Effector memory CD4-positive, alpha-beta T cell (primary cell): ENCODE data around the gene ATRIP.
"Not testable (repeated sequence)": the region's sequence is repeated elsewhere in the genome, so short reads cannot be mapped to it uniquely, and the experiment has no call there.

Experiments
- DNase-seq, 3 donors: peaks; one replicate each; pipeline ENCODE4 v3.0.0-alpha.2; 2020
- H3K27ac ChIP-seq: 2 replicates; pipeline ENCODE4 v1.7.0; 2013; ENCODE audit warnings: mild to moderate bottlenecking, low read length, moderate library complexity; ENCODE audit not compliant: insufficient read depth, poor library complexity, severe bottlenecking
- H3K27me3 ChIP-seq: replicated peaks from 2 replicates; pipeline ENCODE4 v1.7.0; 2013; ENCODE audit warnings: mild to moderate bottlenecking, low read length; ENCODE audit not compliant: insufficient read depth, control insufficient read depth, poor library complexity, severe bottlenecking
- H3K36me3 ChIP-seq: 2 replicates; pipeline ENCODE4 v1.7.0; 2013; ENCODE audit warnings: mild to moderate bottlenecking, low read length, moderate library complexity; ENCODE audit not compliant: control insufficient read depth, insufficient read depth
- H3K4me1 ChIP-seq: 2 replicates; pipeline ENCODE4 v1.7.0; 2013; ENCODE audit warnings: low read length, mild to moderate bottlenecking; ENCODE audit not compliant: control insufficient read depth, insufficient read depth, poor library complexity, severe bottlenecking
- H3K4me3 ChIP-seq: 2 replicates; pipeline ENCODE4 v1.7.0; 2013; ENCODE audit warnings: low read length, low read depth, mild to moderate bottlenecking; ENCODE audit not compliant: insufficient read depth, poor library complexity, severe bottlenecking
- H3K9me3 ChIP-seq: 2 replicates; pipeline ENCODE4 v1.7.0; 2013; ENCODE audit warnings: mild to moderate bottlenecking, low read length, moderate library complexity; ENCODE audit not compliant: control insufficient read depth

The ATRIP gene

DNA sequence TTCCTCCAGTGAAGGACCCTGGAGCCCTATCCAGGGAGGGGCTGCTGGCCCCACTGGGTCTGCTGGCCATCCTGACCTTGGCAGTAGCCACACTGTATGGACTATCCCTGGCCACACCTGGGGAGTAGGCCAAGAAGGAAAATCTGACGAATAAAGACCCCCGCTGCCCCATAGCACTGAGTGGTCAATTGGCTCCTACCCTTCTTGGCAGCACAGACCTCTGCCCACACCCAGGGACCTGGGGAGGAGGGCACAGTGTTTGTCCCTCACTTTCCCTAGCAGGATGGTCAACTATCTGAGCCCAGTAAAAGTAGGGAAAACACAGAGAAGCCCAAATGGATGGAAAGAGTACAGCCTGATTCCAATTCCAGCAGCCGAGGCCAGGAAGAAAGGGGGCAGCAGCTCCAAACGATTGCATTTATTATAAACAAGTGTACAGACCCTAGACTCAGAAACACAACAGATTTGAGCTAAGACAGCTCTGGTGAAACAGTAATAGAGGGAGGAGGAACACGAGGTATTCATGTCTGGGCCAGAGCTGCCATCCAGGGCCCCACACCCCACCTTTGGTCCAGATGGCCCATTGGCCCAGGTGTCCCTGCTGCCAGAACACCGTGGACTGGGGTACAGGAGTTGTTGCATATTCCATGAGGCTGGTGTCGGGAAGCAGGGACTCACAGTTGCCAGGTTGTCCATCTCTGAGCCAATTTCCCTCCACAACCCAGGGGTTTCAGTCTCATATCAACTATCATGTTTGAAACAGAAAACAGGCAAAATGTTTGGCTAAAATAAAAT is 21.1 kb downstream of the ATRIP start:
- H3K9me3 ChIP-seq = no peaks in the 10 kb centered on the region
- H3K27me3 ChIP-seq = no peaks in the 10 kb centered on the region
- peak overlapping the region; percentile 68 for H3K4me3 ChIP-seq
- no peak for DNase-seq
- peaks cover 64% of the 10 kb centered on the region for H3K4me1 ChIP-seq
- peak overlapping the region; percentile 93 for H3K27ac ChIP-seq
- peaks cover 36% of the 10 kb centered on the region for H3K36me3 ChIP-seq

DNA sequence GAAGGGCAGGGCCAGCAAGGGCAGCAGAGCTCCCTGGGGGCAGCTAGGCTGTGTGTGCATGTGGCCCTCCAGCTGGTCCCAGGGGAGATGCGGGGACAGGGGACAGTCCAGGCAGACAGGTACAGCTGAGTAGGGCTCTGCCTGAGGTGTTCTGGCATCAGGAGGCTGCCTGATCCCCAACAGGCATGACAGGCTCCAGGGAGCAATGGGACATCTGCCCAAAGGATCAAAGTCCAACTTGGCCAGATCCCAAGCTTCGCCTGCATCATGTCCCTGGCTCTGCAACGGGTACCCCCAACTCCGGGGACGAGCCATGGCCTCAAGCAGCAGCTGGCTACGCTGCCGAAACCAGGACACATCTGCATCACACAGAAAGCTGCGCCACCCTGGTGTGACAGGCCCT is 21.8 kb downstream of the ATRIP start:
- H3K27ac ChIP-seq = peak overlapping the region; percentile 93
- H3K27me3 ChIP-seq = no peaks in the 10 kb centered on the region
- peaks cover 69% of the 10 kb centered on the region for H3K4me1 ChIP-seq
- DNase-seq = no peak
- no peak overlapping the region for H3K4me3 ChIP-seq
- peaks cover 36% of the 10 kb centered on the region for H3K36me3 ChIP-seq
- no peaks in the 10 kb centered on the region for H3K9me3 ChIP-seq

DNA sequence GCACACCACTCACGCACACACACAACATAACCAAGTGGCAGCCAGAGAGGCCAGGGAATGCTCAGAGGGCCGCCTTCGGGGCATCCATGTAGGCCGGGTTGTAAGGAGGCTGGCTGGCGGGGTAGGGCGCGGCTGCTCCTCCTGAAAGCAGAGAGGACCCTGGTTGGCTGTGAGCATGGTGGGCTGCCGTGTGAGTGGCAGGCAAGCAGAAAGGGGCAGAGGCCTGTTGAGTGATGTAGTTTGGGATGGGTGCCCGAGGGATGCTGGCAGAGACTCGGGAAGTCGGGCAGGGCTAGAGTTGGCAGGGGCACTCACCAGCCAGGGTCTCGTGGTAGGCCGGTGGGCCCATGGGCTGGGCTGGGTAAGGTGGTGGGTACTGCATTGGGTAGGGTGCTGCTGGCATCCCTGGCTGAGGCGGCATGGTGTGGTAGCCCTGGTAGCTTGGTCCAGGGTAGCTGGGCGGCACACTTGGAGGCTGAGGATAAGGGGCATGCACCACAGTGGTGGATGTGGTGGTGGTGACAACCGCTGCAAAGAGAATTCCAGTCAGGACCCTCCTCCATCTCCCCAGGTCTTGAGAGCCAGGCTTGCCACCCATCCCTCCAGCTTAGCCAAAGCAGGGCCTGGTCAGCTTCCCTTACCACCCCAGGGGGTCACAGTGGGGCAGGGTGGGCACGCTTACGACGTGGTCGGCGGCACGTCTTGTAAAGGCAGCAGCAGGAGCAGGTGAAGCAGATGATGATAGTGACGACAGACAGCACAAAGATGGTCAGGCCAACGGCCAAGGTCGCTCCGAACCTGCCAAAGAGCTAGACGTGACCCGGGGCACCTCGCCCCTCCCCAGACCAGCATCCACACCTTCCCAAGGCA is 22.7 kb downstream of the ATRIP start:
- Histone ChIP-seq H3K27me3 (no peaks in the 10 kb centered on the region), H3K9me3 (no peaks in the 10 kb centered on the region), H3K4me1 (peaks cover 71% of the 10 kb centered on the region), H3K27ac (peak overlapping the region; percentile 93), H3K36me3 (peaks cover 28% of the 10 kb centered on the region), H3K4me3 (no peak overlapping the region)
- no peak for DNase-seq

DNA sequence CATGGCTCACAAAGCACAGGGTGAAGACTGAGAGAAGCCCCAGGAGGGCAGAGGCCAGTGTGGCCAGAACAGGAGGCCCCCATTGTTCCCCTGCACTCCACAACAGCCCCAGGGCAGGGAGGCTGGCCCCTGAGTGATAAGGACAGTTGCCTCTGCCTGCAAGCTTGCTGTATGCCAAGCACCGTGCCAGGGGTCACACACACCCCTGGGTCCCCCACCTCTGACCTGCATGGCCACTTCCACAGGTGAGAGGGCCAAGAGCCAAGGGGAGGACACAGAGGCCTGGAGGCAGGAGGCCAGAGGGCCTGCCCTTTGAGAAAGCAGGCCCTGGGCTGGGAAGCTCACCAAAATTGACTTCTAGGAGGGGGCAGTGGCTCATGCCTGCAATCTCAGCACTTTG is 23.7 kb downstream of the ATRIP start:
- H3K36me3 ChIP-seq = peaks cover 28% of the 10 kb centered on the region
- no peak overlapping the region for H3K4me3 ChIP-seq
- DNase-seq = no peak
- peaks cover 75% of the 10 kb centered on the region for H3K4me1 ChIP-seq
- no peaks in the 10 kb centered on the region for H3K9me3 ChIP-seq
- no peaks in the 10 kb centered on the region for H3K27me3 ChIP-seq
- peak overlapping the region; percentile 40 for H3K27ac ChIP-seq

DNA sequence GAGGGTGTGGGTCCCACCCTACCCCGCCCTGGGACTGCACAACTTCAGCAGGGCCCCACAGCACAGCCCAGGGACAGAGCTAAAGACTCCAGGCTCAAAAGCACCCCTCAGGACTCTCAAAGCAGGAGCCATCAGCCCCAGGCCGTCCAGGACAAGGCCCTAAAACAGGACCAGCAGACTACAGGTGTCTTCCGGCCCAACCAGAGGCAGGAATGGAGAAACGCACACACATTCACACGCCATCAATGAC is 26.1 kb downstream of the ATRIP start:
- Histone ChIP-seq H3K9me3 (no peaks in the 10 kb centered on the region), H3K4me1 (peaks cover 65% of the 10 kb centered on the region), H3K27ac (peak overlapping the region; percentile 94), H3K4me3 (peak overlapping the region; percentile 52), H3K27me3 (no peaks in the 10 kb centered on the region), H3K36me3 (peaks cover 25% of the 10 kb centered on the region)
- no peak for DNase-seq

DNA sequence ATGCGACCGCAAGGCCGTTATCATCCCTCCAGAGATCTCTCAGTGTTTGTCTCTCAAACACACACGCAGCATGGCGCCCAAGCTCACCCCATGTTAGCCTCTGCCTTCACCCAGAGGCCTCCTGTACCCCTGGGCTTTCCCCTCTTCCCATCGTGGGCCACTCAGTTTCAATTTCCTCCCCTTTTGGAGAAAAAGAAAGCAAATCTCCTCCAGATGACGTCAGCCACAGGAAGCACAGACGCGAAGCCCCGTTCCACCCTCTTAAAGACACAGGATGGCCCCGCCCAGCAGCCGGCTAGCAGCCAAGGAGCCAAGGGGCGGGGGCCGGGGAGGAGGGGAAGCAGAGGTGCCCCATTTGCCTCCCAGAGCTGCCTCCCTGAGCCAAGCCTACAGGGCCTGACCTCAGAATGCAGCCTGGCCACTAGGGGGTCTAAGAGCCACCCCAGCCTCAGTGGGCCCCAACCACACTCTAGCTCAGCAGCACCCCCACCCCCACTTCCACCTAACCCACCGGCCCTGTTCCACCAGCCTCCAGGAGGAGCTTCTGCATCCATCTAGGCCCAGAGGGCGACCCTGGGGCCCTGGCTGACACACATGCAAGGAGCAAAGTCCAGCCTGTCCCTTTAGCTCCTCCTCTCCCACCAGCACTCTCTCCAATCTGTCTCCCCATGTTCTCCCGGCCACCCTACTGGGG is 26.5 kb downstream of the ATRIP start:
- H3K4me1 ChIP-seq = peaks cover 65% of the 10 kb centered on the region

DNA sequence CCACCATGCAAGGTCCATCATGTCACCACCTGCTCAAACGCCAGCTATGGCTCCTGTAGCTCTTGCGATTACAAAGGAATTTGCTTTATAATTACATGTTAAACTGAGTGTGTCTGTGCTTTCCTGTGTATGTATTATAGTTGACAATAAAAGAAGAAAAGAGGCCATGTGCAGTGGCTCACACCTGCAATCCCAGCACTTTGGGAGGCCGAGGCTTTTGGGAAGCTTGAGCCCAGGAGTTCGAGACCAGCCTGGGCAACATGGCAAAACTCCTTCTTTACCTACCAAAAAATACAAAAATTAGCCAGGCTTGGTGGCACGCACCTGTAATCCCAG is 27.0 kb downstream of the ATRIP start:
- Histone ChIP-seq H3K27me3 (no peaks in the 10 kb centered on the region), H3K9me3 (no peaks in the 10 kb centered on the region), H3K4me3 (no peak overlapping the region), H3K4me1 (peaks cover 65% of the 10 kb centered on the region), H3K36me3 (peaks cover 15% of the 10 kb centered on the region), H3K27ac (peak overlapping the region; percentile 94)
- no peak for DNase-seq

More for the DNA sequence above, 26.5 kb downstream of the ATRIP start:
- peaks cover 21% of the 10 kb centered on the region for H3K36me3 ChIP-seq
- DNase-seq = peak; percentile 90 to 93 (median 90)
- H3K27me3 ChIP-seq = no peaks in the 10 kb centered on the region
- H3K9me3 ChIP-seq = no peaks in the 10 kb centered on the region
- H3K27ac ChIP-seq = peak overlapping the region; percentile 94
- H3K4me3 ChIP-seq = peak overlapping the region; percentile 52

DNA sequence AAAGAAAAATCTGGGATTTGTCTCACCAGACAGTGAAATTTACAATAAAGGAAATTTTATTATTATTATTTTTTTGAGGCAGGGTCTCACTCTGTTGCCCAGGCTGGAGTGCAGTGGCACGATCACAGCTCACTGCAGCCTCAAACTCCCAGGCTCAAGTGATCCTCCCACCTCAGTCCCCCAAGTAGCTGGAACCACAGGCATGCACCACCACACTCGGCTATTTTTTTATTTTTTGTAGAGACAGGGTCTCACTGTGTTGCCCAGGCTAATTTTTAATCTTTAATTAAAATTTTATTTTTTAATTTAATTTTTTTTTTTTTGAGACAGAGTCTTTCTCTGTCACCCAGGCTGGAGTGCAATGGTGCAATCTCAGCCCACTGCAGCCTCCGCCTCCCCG is 27.5 kb downstream of the ATRIP start:
- H3K9me3 ChIP-seq, H3K4me3 ChIP-seq, DNase-seq, H3K27me3 ChIP-seq: not testable (repeated sequence)
- peaks cover 66% of the 10 kb centered on the region for H3K4me1 ChIP-seq
- peak overlapping the region; percentile 94 for H3K27ac ChIP-seq
- peaks cover 11% of the 10 kb centered on the region for H3K36me3 ChIP-seq

DNA sequence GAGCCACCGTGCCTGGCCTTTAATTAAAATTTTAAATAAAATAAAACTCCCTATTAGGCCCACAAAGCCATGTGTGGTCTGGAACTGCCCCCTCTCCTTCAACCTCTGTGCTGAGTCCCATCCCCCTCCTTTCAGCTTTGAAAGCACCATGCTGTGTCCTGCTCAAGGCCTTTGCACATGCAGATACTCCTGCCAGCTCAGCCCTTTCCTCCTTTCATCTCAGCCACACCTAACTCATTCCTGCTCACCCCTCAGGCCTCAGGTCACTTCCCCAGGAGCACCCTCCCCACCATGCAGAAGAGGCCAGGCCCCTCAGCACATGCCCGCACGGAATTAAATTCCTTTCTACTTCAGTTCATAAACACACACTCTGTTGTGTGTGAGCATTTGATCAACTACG is 28.1 kb downstream of the ATRIP start:
- DNase-seq = no peak
- Histone ChIP-seq H3K9me3 (no peaks in the 10 kb centered on the region), H3K36me3 (peaks cover 5% of the 10 kb centered on the region), H3K4me1 (peaks cover 62% of the 10 kb centered on the region), H3K27me3 (no peaks in the 10 kb centered on the region), H3K4me3 (no peak overlapping the region), H3K27ac (no peak overlapping the region)

DNA sequence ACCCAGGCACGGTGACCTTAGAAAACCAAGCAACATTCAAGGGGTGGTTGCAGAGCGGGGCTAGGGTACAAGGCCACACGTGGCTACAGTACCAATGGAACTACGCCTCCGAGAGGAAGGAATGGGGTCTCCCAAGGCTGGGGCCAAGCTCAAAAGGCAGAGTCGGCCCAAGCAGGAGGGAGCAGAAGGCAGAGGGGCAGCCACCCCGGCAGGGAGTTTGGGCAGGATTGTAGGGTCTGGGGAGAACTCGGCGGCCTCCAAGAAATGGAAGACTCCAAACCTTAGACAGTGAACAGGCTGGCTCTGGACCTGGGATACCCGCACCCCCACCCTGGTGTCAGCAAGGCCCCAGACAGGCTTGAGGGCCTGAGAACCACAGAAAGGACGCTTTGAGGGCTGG is 28.7 kb downstream of the ATRIP start:
- Histone ChIP-seq H3K27ac (peak overlapping the region; percentile 8), H3K4me3 (no peak overlapping the region), H3K4me1 (peaks cover 56% of the 10 kb centered on the region)

More for the DNA sequence above, 28.7 kb downstream of the ATRIP start:
- Histone ChIP-seq H3K36me3 (no peaks in the 10 kb centered on the region), H3K9me3 (no peaks in the 10 kb centered on the region), H3K27me3 (no peaks in the 10 kb centered on the region)
- DNase-seq = no peak
